Stimulated activated naive CD4-positive, alpha-beta T cell treated with Interleukin-2 at 50 U/mL for 16 hours (primary cell): ENCODE measurements around the gene KDM1A.

Experiments
- DNase-seq: peaks from one replicate; lab custom pipeline; 2025; lab: John Stamatoyannopoulos, UW

KDM1A gene

DNA sequence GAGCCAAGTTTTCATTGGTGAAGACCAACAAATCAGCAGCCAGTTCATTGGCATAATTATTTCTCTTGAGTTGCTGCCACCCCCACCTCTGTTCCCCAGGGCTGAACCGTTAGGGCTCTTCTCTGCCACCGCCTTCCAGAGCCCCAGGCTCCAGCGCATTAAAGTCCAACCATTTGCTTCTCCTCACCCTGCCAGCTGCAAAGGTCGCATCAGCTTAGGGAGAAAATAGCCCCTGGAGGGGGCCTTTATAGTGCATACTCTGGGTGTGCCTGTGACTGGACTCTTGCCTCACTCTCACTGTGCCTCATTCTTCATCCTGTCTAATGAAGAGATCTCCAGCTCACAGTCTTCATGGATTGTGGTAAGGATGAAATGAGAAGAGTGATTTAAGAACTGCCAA, 50.4 kb downstream of the KDM1A start:
- no peak for DNase-seq

- DNase-seq = no peak
Measured at GRCh38 chr1:23074012-23074411, 54.7 kb downstream of the KDM1A start.

- no peak for DNase-seq
Measured at GRCh38 chr1:23079025-23079424, 59.8 kb downstream of the KDM1A start.

- no peak for DNase-seq
Measured at GRCh38 chr1:23080885-23081284, 61.6 kb downstream of the KDM1A start.

- DNase-seq = no peak
Measured at GRCh38 chr1:23081376-23081775, 62.1 kb downstream of the KDM1A start.

DNA sequence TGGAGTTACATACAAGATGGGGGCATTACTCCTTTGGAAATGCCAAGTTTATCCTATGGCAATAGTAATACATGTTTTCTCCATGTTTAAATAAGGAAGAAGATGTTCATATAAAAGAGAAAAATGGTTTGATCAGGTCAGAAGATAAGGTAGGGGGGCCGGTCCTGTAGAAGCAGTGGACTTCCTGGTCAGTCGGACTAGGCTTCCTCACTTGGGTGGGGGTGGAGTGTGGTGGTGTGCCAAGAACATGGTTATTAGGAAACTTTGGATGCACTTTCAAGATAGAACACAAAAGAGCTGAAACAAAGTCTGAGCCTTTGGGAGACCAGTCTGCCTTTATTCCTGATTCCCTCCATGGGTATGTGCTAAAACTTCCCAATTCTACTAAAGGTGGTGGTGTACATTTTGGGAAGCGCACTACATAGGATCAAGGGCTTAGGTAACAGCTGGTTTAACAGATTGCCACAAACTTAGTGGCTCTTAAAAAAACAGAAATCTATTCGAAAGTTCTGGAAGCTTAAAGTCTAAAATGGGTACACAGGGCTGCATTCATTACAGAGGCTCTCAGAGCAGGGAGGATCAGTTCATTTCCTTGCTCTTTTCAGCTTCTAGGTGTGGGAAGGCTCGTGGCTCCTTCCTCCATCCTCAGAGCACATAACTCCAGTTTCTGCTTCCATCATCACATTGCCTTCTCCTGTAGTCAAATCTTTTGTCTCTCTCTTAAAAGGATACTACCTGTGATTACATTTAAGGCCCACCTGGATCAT, 64.6 kb downstream of the KDM1A start:
- DNase-seq = no peak

DNA sequence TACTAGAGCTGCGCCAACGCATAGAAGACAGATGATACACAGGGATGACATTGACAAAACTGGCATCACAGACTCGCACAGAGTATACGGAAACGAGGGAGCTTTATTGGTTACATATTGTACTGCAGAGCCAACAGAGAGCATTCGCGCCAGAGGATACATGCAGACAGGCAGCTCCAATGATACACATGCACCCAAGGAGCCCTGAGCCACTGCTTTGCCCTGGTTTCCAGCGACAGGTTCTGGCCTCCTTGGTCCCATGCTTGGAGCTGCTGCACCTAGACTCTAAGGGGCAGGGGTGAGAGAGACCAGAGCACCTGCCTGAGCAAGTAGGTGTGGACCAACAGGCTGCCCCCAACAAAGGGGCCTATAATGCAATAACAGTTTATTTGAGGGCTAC, 65.6 kb downstream of the KDM1A start:
- no peak for DNase-seq

GRCh38 chr1:23085696-23086095, 66.4 kb downstream of the KDM1A start:
- DNase-seq = no peak

DNA sequence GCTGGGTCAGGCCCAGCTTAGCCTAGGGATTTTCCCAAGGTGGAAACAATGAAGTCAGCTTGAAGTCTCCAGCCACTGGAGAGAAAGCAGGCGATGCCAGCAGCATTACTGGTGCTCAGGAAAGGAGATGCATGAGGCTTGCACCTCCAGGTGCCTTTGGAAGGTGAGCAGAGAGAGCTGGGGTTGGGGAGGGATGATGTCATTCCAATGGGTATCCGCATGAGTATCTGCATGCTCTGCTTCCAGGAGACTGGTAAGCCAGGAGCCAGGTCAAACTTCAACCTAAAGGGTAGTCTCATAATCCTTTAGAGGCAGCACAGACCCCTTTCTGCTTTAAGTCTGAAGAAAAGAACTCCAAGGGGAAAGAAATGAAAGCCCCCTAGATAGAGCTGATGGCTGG, 68.8 kb downstream of the KDM1A start:
- DNase-seq = no peak

- no peak for DNase-seq
Measured at GRCh38 chr1:23090056-23090455, 70.8 kb downstream of the KDM1A start.

- DNase-seq = no peak
Measured at GRCh38 chr1:23091545-23091944, 72.3 kb downstream of the KDM1A start.

DNA sequence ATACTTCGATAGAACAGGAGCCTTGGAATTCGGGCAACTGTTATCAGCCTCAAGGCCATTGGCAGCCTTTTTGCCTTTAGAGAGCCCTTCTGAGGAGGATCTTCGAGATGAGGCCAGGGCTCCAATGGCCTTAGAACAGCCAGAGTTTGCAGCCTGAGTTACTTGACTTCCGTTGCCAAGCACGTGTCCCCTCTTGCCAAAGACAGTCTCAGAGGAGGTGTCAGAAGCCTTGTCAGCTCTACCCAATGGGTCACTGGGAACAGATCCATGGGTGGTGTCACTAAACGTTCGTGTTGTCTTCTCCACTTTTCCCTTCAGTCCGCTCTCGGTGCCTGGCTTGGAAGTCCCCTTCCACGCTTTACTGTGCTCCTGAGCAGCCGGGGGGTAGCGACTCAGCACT, 73.2 kb downstream of the KDM1A start:
- no peak for DNase-seq

DNA sequence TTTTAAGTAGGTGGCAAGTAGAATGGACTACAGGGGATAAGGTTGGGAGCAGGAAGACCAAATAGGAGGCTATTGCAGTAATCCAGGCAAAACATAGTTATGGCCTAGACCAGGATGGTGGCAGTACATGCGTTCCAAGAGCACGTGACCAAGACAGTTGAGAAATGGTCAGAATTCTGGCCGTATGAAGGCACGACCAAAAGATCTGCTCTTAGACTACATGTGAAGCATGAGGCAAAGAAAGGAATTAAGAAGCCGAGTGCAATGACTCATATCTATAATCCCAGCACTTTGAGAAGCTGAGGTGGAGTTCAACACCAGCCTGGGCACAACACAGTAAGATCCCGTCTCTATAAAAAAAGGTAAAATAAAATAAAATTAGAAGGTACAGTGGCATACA, 78.0 kb downstream of the KDM1A start:
- no peak for DNase-seq

DNA sequence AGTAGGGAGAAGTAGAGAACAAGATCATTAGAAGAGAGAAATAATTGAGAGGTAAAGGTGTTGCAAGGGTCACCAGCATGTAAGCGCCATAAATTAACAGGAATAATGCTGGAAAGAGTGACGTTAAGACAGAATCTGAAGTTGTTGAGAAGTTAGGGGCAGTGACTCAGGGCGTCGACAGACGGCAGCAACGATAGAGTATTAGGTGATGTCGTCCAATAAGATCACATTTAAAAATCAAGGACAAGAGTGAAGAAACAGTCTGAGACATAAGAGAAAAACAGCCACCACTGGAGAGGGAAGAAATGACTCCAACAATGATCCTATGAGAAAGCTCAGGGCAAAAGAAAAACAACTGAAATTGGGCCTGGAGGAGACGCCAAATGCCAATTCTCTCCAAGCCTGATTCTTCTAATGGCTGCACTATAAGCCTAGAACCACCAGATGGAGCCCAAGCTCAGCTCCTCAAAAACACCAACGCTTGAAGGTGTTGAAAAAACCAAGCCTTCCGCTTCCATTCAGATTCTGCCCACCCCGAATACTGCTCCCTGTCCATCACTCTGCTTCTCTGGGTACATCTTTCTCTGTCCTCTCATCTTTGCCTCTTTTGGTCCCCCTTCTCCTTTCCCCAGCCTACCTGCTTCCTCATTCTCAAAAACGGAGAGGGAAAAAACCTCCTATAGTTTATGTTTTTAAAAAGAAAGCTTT, 79.3 kb downstream of the KDM1A start:
- DNase-seq = peak; percentile 24

- no peak for DNase-seq
Measured at GRCh38 chr1:23099171-23099536, 79.9 kb downstream of the KDM1A start.

GRCh38 chr1:23100074-23100748, 80.9 kb downstream of the KDM1A start:
- DNase-seq = peak; percentile 5

DNA sequence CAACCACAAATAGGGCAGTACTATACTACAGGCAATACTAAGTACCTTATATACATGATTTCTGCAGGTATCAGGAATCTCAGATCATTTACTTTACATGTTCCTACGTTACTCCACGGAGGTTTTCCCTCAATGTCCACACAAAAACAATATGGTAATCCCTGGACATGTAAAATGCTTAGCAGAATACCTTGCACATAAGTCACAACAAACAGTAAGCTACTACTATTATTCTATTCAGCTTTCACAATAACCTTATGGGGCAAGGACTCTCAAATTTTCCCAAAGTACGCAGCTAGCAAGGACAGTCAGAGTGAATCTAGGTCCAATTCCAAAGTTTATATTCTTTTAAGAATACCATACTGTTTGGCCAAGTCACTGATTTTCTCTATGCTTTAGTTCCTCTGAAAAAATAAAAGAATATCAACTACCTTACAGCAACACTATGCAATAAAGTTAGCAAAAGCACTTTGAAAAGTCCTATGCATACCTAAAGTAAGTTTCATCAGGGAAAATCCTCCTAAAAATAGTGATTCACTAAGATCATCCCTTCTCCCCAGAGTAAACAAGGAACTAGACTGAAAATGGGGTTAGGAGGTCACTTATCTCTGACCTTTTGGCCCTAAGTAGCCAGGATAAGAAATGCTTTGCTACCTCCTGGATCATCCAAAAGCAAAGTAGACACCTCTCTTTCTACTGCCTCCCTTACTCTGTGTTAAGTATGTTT, 82.0 kb downstream of the KDM1A start:
- DNase-seq = no peak

DNA sequence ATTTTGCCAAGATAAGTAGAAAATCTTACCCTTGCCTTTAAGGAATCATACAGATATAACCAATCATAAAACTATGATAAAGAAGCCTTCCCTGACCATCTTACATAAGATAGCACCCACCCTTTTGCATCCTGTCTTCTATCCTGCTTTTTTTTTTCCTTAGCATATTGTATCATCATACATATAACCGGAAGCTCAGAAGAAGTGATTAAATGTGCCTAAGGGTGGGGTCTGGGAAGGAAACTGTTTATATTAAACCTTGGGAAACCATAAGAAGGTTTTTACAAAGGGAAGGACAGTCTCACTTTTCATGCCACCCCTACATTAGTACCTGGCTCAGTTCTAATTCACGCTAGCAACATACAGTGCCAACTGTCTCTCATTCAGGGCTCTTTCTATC, 82.6 kb downstream of the KDM1A start:
- no peak for DNase-seq

DNA sequence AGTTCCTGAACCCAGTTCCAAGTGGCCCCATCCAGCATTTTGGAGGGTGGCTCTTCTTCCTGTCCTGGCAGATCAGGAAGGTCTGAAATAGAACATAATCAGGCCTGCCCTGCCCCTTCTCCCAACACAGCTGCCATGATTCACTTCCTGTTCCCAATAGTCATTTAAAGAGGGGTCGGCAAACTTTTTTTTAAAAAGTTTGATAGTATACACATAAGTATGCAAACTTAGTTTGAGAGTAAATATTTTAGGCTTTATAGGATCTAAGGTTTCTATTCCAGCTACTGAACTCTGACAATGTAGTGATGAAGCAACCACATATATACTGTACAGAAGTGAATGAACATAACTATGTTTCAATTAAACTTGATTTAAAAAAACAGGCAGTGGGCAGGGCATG, 83.0 kb downstream of the KDM1A start:
- no peak for DNase-seq

GRCh38 chr1:23103001-23103889, 84.0 kb downstream of the KDM1A start:
- DNase-seq = peak; percentile 20

DNA sequence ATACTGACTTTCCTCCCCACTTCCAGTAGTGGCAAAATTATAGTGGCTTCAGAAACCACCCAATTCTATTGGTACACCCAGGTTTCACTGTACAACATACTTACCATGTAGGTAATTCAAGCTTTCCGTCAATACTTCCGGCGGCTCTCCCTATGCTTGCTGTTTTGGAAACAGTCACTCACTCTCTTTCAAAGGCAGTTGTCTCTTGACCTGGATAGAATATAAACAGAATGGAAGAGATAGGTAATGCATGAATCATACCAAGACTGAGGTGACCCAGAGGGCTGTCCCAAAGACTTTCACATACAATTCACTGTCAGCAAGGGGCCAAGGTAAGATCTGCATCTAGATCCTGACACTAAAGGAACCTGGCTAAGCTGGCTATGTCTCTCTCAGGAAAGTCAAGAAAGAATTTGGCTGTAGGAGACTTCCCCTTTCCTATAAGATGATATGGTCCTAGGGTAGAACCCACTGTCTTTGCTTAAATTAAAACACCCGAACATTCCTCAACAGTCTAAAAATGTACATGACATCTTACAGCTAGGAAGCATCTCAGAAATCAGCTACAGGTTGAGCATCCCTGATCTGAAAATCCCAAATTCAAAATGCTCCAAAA, 89.8 kb downstream of the KDM1A start:
- DNase-seq = peak; percentile 25
